Measurements from ENCODE around the gene ARCN1.

ARCN1 gene

GRCh38 chr11:118618991-118619375, 46.8 kb downstream of the ARCN1 start:
- TF ChIP-seq CTCF (IDR thresholded peaks at IDR 0.05) = no peak
- intact Hi-C loops (cut with DNase I; ENCODE audit: low total_unique reads) = no loop called here
- DNase-seq = peak; percentile 79 to 90
- no peaks in the 10 kb centered on the region for H3K27me3 ChIP-seq
- peaks cover 5 to 65% (median 61%) of the 10 kb centered on the region in 4 donors for H3K4me1 ChIP-seq
- H3K27ac ChIP-seq = peak overlapping the region; percentile 87 to 93
- peaks cover 9 to 30% (median 22%) of the 10 kb centered on the region in 3 donors for H3K36me3 ChIP-seq
- H3K4me3 ChIP-seq = peak overlapping the region in 1 of 2 donors; percentile 7
- no peaks in the 10 kb centered on the region for H3K9me3 ChIP-seq

GRCh38 chr11:118619444-118620197, 47.4 kb downstream of the ARCN1 start:
- Histone ChIP-seq H3K27me3 (no peaks in the 10 kb centered on the region), H3K36me3 (peaks cover 9 to 25% (median 22%) of the 10 kb centered on the region in 3 donors), H3K4me1 (peaks cover 5 to 68% (median 61%) of the 10 kb centered on the region in 4 donors), H3K9me3 (no peaks in the 10 kb centered on the region), H3K27ac (peak overlapping the region; percentile 87 to 93), H3K4me3 (peak overlapping the region in 1 of 2 donors; percentile 7)
- TF ChIP-seq CTCF (IDR thresholded peaks at IDR 0.05) = no peak
- intact Hi-C loops (cut with DNase I; ENCODE audit: low total_unique reads) = no loop called here
- peak; percentile 89 for DNase-seq

GRCh38 chr11:118620529-118621070, 48.4 kb downstream of the ARCN1 start:
- DNase-seq = peak in 1 of 2 donors; percentile 61
- Histone ChIP-seq H3K4me1 (peaks cover 5 to 73% (median 62%) of the 10 kb centered on the region in 4 donors), H3K9me3 (no peaks in the 10 kb centered on the region), H3K27ac (peak overlapping the region; percentile 87 to 93), H3K4me3 (peak overlapping the region; percentile 58 to 62), H3K36me3 (peaks cover 18 to 29% (median 26%) of the 10 kb centered on the region in 3 donors), H3K27me3 (no peaks in the 10 kb centered on the region)
- intact Hi-C loops (cut with DNase I; ENCODE audit: low total_unique reads) = no loop called here
- TF ChIP-seq CTCF (IDR thresholded peaks at IDR 0.05) = no peak

- Histone ChIP-seq H3K4me1 (peaks cover 5 to 73% (median 62%) of the 10 kb centered on the region in 4 donors), H3K4me3 (peak overlapping the region; percentile 58 to 62), H3K9me3 (no peaks in the 10 kb centered on the region), H3K27ac (peak overlapping the region; percentile 87 to 93), H3K36me3 (peaks cover 14 to 29% (median 25%) of the 10 kb centered on the region in 3 donors), H3K27me3 (no peaks in the 10 kb centered on the region)
- peak; percentile 92 to 98 for DNase-seq
- intact Hi-C loops (cut with DNase I; ENCODE audit: low total_unique reads) = no loop called here
- TF ChIP-seq CTCF (IDR thresholded peaks at IDR 0.05) = no peak
These were observed 49.0 kb downstream of the ARCN1 start for GRCh38 chr11:118621071-118621783.

GRCh38 chr11:118621784-118622375, 49.7 kb downstream of the ARCN1 start:
- Histone ChIP-seq H3K4me1 (peaks cover 5 to 73% (median 62%) of the 10 kb centered on the region in 4 donors), H3K36me3 (peaks cover 15 to 31% (median 25%) of the 10 kb centered on the region in 3 donors), H3K4me3 (peak overlapping the region; percentile 58 to 62), H3K9me3 (no peaks in the 10 kb centered on the region), H3K27ac (peak overlapping the region; percentile 87 to 93), H3K27me3 (no peaks in the 10 kb centered on the region)
- no peak for TF ChIP-seq CTCF (IDR thresholded peaks at IDR 0.05)
- intact Hi-C loops (cut with DNase I; ENCODE audit: low total_unique reads) = no loop called here
- no peak for DNase-seq
